GM20431 (cell line): ENCODE measurements around the gene F10.

Experiments
- in situ Hi-C: fragments of 300-500 bp; cut with MseI, MboI; formaldehyde crosslinking; loops from one replicate; pipeline ENCODE4 v1.15.0; 2020; ENCODE audit warnings: low sequenced_read_pairs; ENCODE audit not compliant: unreplicated experiment

The F10 gene

GRCh38 chr13:113184568-113185440, 62.2 kb downstream of the F10 start:
- in situ Hi-C loops = no loop called here

GRCh38 chr13:113186061-113186900, 63.7 kb downstream of the F10 start:
- in situ Hi-C loops = no loop called here

- in situ Hi-C loops = no loop called here
These were observed 64.7 kb downstream of the F10 start for GRCh38 chr13:113187263-113187669.

- in situ Hi-C loops = no loop called here
These were observed 65.5 kb downstream of the F10 start for GRCh38 chr13:113187883-113188665.

GRCh38 chr13:113190181-113190580, 67.6 kb downstream of the F10 start:
- in situ Hi-C loops = no loop called here

- in situ Hi-C loops = no loop called here
These were observed 69.7 kb downstream of the F10 start for GRCh38 chr13:113192279-113192678.

- in situ Hi-C loops = no loop called here
These were observed 70.3 kb downstream of the F10 start for GRCh38 chr13:113192902-113193301.

GRCh38 chr13:113195360-113195759, 72.8 kb downstream of the F10 start:
- in situ Hi-C loops = no loop called here

- in situ Hi-C loops = no loop called here
These were observed 74.6 kb downstream of the F10 start for GRCh38 chr13:113196970-113197737.
